IMR-90 (cell line): Measurements from ENCODE around the gene FAM98C. TPM values are rescaled to one million over a fixed set of nuclear protein-coding genes. Genes with fewer than 3 reads are reported as not detected.

Experiments used
- ATAC-seq: fragments of 200-7000 bp; cut with Tn5 transposase; 2 replicates; pipeline ENCODE4 v1.9.1; 2020; ENCODE audit warnings: low read depth, mild to moderate bottlenecking, moderate library complexity
- BruUV-seq: library from RNA; stranded (reverse); fragments of 400-500 nt; replicated peaks from 2 replicates; lab custom pipeline; 2021; lab: Mats Ljungman, UMichigan
- CTCF ChIA-PET: fragments of 300-600 bp; formaldehyde crosslinking; extraction: SDS; loops from one replicate; lab custom pipeline; 2021; ENCODE audit warnings: antibody characterized with exemption; lab: Yijun Ruan, JAX
- POLR2A ChIA-PET: fragments of 300-600 bp; sonication (Branson Sonifier 250); formaldehyde crosslinking; loops from one replicate; lab custom pipeline; 2022; ENCODE audit warnings: antibody characterized with exemption; ENCODE audit not compliant: unreplicated experiment; lab: Charles Lee
- DNase-seq: peaks from one replicate; pipeline ENCODE4 v3.0.0; 2013
- H2AFZ ChIP-seq: replicated peaks from 2 replicates; pipeline ENCODE3; 2013; ENCODE audit warnings: low read length, mild to moderate bottlenecking; ENCODE audit not compliant: poor library complexity
- H2AK5ac ChIP-seq: 2 replicates; pipeline ENCODE4 v1.6.1; 2013; ENCODE audit warnings: low read depth, low read length, inconsistent platforms
- H2AK9ac ChIP-seq: replicated peaks from 2 replicates; pipeline ENCODE3; 2013; ENCODE audit warnings: mild to moderate bottlenecking, low read depth, low read length, moderate library complexity; ENCODE audit not compliant: poor library complexity
- H2BK120ac ChIP-seq: 2 replicates; pipeline ENCODE4 v1.6.1; 2013; ENCODE audit warnings: low read depth, low read length, inconsistent platforms
- H2BK15ac ChIP-seq: 3 replicates; pipeline ENCODE4 v1.6.1; 2013; ENCODE audit warnings: low read depth, low read length, inconsistent platforms
- H2BK20ac ChIP-seq: 2 replicates; pipeline ENCODE4 v1.6.1; 2013; ENCODE audit warnings: low read depth, mild to moderate bottlenecking, inconsistent platforms, low read length, moderate library complexity
- H2BK5ac ChIP-seq: 2 replicates; pipeline ENCODE4 v1.6.1; 2013; ENCODE audit warnings: mild to moderate bottlenecking, low read depth, low read length, inconsistent platforms; ENCODE audit not compliant: poor library complexity, severe bottlenecking
- H3K14ac ChIP-seq: replicated peaks from 2 replicates; pipeline ENCODE4 v1.6.1; 2013; ENCODE audit warnings: low read depth, low read length, inconsistent platforms
- H3K18ac ChIP-seq: 2 replicates; pipeline ENCODE4 v1.6.1; 2013; ENCODE audit warnings: low read depth, low read length, control low read depth
- H3K23ac ChIP-seq: 2 replicates; pipeline ENCODE4 v1.6.1; 2013; ENCODE audit warnings: low read depth, low read length, inconsistent platforms
- H3K27ac ChIP-seq: 2 replicates; pipeline ENCODE4 v1.5.1; 2013; ENCODE audit warnings: mild to moderate bottlenecking, control low read depth, low read length; ENCODE audit not compliant: insufficient read depth
- H3K27me3 ChIP-seq: 2 replicates; pipeline ENCODE4 v1.6.1; 2013; ENCODE audit warnings: low read length; ENCODE audit not compliant: control insufficient read depth, insufficient read depth
- H3K36me3 ChIP-seq: 2 replicates; pipeline ENCODE4 v1.6.1; 2013; ENCODE audit warnings: low read length, mixed read lengths; ENCODE audit not compliant: control insufficient read depth, insufficient read depth
- H3K4ac ChIP-seq: 2 replicates; pipeline ENCODE4 v1.6.1; 2013; ENCODE audit warnings: low read depth, low read length, inconsistent platforms
- H3K4me1 ChIP-seq: 2 replicates; pipeline ENCODE4 v1.6.1; 2013; ENCODE audit warnings: low read length, mixed read lengths; ENCODE audit not compliant: control insufficient read depth, insufficient read depth
- H3K4me2 ChIP-seq: 2 replicates; pipeline ENCODE4 v1.6.1; 2013; ENCODE audit warnings: low read depth, mild to moderate bottlenecking, control low read depth, low read length, moderate library complexity
- H3K4me3 ChIP-seq: 2 replicates; pipeline ENCODE4 v1.5.1; 2013; ENCODE audit warnings: low read depth, mild to moderate bottlenecking, control low read depth, low read length, moderate library complexity; ENCODE audit not compliant: insufficient read depth
- H3K56ac ChIP-seq: 2 replicates; pipeline ENCODE4 v1.6.1; 2013; ENCODE audit warnings: low read length, inconsistent platforms; ENCODE audit not compliant: insufficient read depth; ENCODE audit errors: extremely low read depth
- H3K79me1 ChIP-seq, 2 experiments: 2 replicates each; pipeline ENCODE4 v1.6.1; 2013; ENCODE audit warnings: low read length in 2 of 2, inconsistent platforms in 1 of 2, low read depth in 1 of 2
- H3K9ac ChIP-seq: 2 replicates; pipeline ENCODE4 v1.6.1; 2013; ENCODE audit warnings: low read depth, low read length, control low read depth
- H3K9me1 ChIP-seq: 2 replicates; pipeline ENCODE4 v1.6.1; 2013; ENCODE audit warnings: low read length, inconsistent platforms; ENCODE audit not compliant: insufficient read depth
- H3K9me3 ChIP-seq: 2 replicates; pipeline ENCODE4 v1.6.1; 2013; ENCODE audit warnings: low read length; ENCODE audit not compliant: control insufficient read depth, insufficient read depth
- H4K20me1 ChIP-seq: 2 replicates; pipeline ENCODE4 v1.6.1; 2013; ENCODE audit warnings: low read length, inconsistent platforms; ENCODE audit not compliant: insufficient read depth
- H4K5ac ChIP-seq: 2 replicates; pipeline ENCODE4 v1.6.1; 2013; ENCODE audit warnings: mild to moderate bottlenecking, low read depth, low read length, control low read depth
- H4K8ac ChIP-seq, 2 experiments: 2 replicates each; pipeline ENCODE4 v1.6.1; 2013; ENCODE audit warnings: low read depth in 2 of 2, low read length in 2 of 2, control low read depth in 1 of 2, inconsistent platforms in 1 of 2
- H4K91ac ChIP-seq: 2 replicates; pipeline ENCODE4 v1.6.1; 2013; ENCODE audit warnings: low read depth, low read length, inconsistent platforms; ENCODE audit not compliant: insufficient read depth
- FOS ChIP-seq: fragments of 150-350 bp; IDR thresholded peaks from 2 replicates; pipeline ENCODE4 v1.6.1; 2016; ENCODE audit warnings: low read depth, low read length
- WGBS, 2 experiments: methylation state at CpG; one replicate each; pipeline versions ENCODE4 v1.1.5 to v1.1.7; 2013; ENCODE audit warnings: missing lambda C conversion rate in 2 of 2; ENCODE audit not compliant: insufficient read length in 1 of 2; ENCODE audit errors: extremely low coverage in 2 of 2; 5-methylcytosine and 5-hydroxymethylcytosine counted together
- dilution Hi-C: fragments of 300-500 bp; cut with HindIII; formaldehyde crosslinking; loops from one replicate; pipeline ENCODE4 v1.14.3; 2018; ENCODE audit warnings: low sequenced_read_pairs; ENCODE audit not compliant: unreplicated experiment
- in situ Hi-C: fragments of 300-500 bp; cut with MboI; formaldehyde crosslinking; loops from 3 replicates; pipeline ENCODE4 v1.14.3; 2019; ENCODE audit warnings: low sequenced_read_pairs, inconsistent platforms, mixed read lengths
- intact Hi-C: fragments of 100-400 bp; cut with micrococcal nuclease; formaldehyde crosslinking; loops from 2 replicates; pipeline ENCODE4 v1.10.0; 2022
- polyA plus RNA-seq, 3 experiments: library from polyadenylated mRNA; depleted of rRNA; stranded (reverse); fragments of >200 nt; gene quantifications; 2 replicates each; pipeline ENCODE4 v1.2.3, GENCODE V29; 2012; ENCODE audit warnings: low replicate concordance in 1 of 3
- total RNA-seq: library from RNA; depleted of rRNA; stranded (reverse); fragments of >200 nt; gene quantifications from 2 replicates; pipeline ENCODE4 v1.2.3, GENCODE V29; 2012

FAM98C gene
- total and polyA plus RNA-seq, 2 of the 4 experiments (the other 2 are of a cell fraction) = 3.6 to 17.9 TPM

DNA sequence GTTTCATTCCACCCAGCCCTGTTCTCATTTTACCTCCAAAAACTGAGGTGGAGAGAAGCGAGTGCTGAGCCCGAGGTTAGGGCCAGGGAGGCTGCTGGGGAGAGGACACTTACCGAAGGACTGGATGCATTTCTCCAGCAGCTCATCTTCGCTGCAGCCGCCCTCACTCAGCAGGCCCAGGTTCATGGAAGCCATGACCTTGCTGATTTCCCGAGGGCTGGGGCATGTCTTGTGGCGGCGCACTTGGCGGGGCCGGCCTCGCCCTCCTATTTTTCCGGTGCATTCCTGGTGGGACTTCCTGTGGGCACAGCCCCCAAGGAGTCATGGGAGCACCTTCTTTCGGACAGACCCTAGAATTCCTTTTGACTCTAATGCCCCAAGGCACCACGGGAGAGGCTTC lies 19.0 kb downstream of the FAM98C start:
- CTCF ChIA-PET = no interaction called here
- peaks cover 4% of the 10 kb centered on the region; the same call in 1 of the 2 replicates for H3K9me1 ChIP-seq
- in situ Hi-C loops = loop anchor here (25.0 kb wide), 1 partner anchor 515 kb away; the partner anchor contains the start of genes MRPS12 and SARS2

More for the DNA sequence above, 19.0 kb downstream of the FAM98C start:
- H3K27me3 ChIP-seq = peaks cover 44% of the 10 kb centered on the region
- no peak overlapping the region for H3K27ac ChIP-seq
- no peak overlapping the region for H3K4ac ChIP-seq
- BruUV-seq = no TSS peak
- H3K4me1 ChIP-seq = no peaks in the 10 kb centered on the region
- H2BK5ac ChIP-seq = no peak overlapping the region
- H3K4me2 ChIP-seq = no peak overlapping the region
- H4K91ac ChIP-seq = no peak overlapping the region
- no peak overlapping the region for H4K5ac ChIP-seq
- H4K20me1 ChIP-seq = no peaks in the 10 kb centered on the region
- ATAC-seq (no peak), DNase-seq (no peak)
- H3K36me3 ChIP-seq = no peaks in the 10 kb centered on the region
- H3K9me3 ChIP-seq = no peaks in the 10 kb centered on the region
- H4K8ac ChIP-seq = no peak overlapping the region
- H2AK9ac ChIP-seq = no peak overlapping the region
- no peak for TF ChIP-seq FOS
- no peak overlapping the region for H2BK15ac ChIP-seq
- no peak overlapping the region for H2AFZ ChIP-seq
- H2BK20ac ChIP-seq = no peak overlapping the region
- no peak overlapping the region for H2AK5ac ChIP-seq
- WGBS, 2 experiments = 84% methylated on average over 10 of the region's 14 CpGs; no CpG with 5 or more reads in 1 of the 2 experiments
- dilution Hi-C loops (no loop called here), intact Hi-C loops (no loop called here)
- no peak overlapping the region for H3K9ac ChIP-seq
- no peaks in the 10 kb centered on the region for H3K79me1 ChIP-seq
- POLR2A ChIA-PET = no interaction called here
- H3K18ac ChIP-seq = no peak overlapping the region
- H3K4me3 ChIP-seq = no peak overlapping the region
- H3K56ac ChIP-seq = no peak overlapping the region
- H3K23ac ChIP-seq = no peak overlapping the region
- no peak overlapping the region for H3K14ac ChIP-seq
- H2BK120ac ChIP-seq = no peak overlapping the region
